HG02884 (cell line): Measurements from ENCODE around the gene MTRR.

ENCODE experiments used
- ATAC-seq: cut with Tn5 transposase; IDR thresholded peaks from one replicate; pipeline ENCODE4 v1.9.1; 2021; ENCODE audit warnings: mild to moderate bottlenecking, moderate library complexity; ENCODE audit not compliant: unreplicated experiment

The MTRR gene

DNA sequence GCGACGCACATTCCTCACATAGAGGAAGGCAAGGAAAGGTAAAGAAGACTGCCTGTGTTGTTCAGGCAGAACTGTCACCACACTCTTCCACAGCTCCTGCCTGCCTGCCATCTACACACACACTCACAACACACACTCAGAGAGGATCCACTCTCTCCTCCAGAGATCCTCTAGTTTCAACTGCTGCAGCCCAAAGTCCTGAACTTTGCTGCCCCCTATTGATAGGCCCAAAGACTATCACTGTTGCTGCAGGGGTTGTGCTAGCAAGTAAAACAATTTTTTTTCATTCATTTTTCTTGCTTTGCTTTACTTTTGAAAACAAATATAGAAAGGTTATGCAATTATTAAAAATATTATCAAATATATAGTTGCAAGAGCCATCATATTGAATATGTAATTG, 12.1 kb upstream of the MTRR start:
- no peak for ATAC-seq

DNA sequence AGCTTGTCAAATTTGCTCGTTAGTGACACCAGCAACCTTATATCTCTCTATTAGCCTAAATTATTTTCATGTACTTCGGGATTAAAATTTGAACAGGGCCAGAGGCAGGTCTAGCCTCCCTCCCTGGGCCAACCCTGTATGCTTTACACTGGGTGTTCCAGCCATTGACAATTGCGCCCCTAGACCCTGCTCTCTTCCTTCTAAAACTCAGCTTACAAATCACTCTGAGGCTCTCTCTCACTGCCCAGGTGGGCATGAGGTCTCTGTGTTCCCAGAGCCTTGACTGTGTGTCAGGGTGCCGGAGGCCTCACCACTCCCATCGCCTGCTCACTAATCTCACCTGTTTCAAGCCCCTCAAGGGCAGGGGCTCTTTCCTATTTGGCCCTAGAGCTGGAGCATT, 11.6 kb upstream of the MTRR start:
- ATAC-seq = no peak

DNA sequence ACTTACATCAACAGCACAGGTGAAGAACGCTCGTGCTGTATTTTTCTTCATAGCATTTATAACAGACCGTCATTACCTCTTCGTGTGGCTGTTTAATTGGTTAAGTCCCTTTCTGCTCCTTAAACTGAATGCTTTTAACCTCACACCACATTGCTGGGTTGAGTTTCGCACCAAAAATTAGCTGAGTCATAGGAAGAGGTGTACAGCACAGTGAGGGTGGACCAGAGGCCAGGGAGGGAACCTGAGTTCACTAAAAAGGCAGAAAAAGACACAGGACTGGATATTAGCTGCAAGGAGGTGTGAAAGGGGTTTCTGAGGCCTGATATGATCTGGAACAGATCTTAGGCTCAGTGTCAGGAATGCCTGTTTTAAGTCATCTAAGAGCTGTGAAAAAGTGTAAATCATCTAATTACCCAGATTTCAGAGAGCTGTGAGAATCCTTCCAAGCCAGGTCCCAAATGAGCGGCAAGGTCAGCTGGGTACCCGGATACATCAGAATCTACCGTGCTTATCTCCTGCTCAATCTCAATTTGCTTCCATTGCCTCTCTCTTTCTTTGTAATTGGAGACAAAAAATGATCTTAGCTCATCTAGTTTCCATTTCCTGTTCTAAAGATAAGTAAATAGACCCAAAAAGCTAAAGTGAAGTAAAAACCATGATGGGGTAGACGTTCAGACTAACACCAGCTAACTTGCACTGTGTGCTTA, 10.9 kb upstream of the MTRR start:
- peak; percentile 61 for ATAC-seq

DNA sequence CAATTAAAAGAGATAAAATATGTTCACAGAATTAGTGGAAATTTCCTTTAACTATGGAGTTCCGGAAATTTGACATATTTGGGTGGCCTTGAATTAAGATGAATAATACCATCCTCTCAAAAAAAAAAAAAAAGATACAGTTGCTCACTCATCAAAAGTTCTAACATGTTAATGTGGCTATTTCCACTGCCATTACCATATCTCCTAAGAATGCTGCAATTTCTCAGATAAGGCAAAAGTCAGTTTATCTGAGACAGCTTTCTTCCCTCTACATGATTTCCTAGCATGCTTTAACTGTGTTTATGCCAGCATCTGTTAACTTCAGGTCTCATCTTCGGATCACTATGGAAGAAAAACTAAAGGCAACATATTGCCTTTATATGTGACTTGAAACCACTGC, 2.8 kb upstream of the MTRR start:
- no peak for ATAC-seq

DNA sequence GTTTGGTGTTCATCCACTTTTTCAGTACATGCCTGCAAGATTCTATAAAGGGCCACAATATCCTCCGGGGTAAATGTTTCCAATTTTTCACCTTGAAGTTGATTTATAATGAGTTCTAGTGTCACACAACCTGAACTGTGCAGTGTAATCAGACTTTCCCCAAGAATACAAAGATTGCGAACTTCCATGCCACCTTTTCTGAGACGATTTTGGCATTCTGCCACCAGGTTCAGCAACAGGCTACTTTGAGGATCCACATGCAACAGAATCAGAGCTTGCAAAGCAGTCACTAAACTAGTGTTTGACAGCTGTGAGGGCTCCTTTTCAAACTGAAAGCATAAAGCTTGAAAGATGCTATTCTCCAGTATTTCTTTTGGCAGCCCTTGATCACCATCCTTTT, 1.7 kb upstream of the MTRR start:
- no peak for ATAC-seq

DNA sequence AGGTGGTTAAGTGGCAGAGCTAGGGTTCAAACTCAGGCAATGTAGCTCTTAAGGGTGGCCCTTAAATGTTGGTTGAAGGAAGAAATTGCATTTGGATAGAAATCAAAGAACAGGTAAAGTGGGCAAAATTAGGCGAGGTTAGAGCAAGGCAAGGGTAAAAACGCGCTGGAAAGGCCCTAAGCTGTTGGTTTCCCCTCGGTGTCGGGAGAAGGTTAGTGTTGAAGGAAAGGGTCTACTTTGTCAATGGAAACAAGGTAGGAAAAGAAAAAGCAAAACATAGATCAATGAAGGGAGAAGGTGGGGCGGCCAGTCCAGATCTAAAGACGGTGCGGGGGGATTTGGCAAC, 548 bp upstream of the MTRR start:
- ATAC-seq = peak; percentile 1

DNA sequence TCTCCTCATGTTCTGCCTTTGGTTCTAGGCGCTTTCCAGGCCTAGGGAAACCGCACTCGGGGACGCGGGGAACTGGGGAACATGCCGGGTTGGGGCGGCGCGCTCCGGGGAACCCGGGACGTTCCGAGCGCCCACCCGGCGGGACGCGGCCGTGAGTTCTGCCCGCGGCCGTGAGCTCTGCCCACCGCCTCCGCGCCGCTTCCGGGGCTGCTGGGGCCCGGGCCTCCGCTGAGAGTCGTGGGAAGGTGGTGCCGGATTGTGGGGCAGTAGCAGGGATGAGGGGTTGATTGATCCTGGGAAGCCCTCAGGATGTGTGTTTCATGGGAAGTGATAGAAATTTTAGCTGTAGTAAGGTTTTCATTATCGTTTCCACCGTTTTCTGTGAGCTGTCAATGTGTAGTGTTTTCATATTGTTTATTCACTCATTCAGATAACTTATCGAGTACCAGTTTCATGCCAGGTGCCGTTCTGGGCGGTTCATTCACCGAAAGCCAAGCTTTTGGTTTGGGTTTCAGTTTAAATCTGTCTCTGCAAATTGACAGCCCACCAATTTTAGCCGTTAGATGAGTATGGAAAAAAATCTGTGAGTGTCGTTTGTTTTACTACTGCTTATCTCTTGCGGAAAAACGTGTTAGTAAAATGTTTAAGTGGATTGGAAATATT, 657 bp downstream of the MTRR start:
- peak; percentile 19 for ATAC-seq

DNA sequence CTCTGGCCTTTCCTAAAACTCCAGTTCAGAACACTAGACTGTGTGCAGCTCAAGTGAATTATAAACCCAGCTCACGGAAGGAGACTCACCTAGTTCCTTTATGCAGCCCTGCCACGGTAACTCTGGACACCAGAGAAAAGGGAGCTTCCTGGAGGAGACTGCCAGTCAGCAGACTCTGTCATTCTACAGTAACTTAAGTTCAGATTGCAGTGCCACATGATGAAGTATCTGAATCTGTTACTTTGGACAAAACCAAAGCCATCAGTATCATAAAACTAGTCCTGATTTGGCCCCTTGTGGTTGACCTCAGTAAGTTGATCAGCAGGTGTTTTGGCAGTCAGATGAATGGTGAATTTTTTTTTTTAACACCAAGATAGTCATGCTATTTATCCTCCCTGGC, 2.7 kb downstream of the MTRR start:
- no peak for ATAC-seq

DNA sequence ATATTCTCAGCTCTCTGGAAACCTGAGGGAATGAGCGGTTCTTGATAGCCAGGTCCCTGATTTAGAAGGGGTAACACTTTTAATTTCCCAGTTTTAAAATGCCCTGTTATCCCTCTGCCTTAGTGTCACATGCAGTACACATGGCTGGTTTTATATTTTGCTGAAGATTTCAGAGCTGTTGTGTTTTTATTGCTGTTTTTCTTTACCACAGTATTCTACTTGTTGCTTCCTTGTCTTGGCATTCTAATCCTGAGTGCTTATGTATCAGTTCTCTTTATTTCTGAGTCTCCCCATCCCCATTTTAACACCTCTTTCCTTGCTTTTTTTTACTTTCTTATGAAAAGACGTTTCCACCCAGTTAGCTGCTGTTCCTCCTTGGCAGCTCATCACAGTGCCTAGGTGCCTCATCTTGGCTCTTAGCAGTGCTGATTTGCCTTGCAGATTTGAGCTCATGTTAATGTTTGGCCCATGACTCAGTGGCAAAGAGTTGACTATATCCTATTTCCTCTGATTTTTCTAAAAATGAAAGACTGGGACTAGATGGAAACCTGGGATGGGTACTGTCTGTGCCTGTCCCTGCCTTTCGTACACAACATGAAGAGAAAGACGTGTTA, 3.7 kb downstream of the MTRR start:
- ATAC-seq = no peak

DNA sequence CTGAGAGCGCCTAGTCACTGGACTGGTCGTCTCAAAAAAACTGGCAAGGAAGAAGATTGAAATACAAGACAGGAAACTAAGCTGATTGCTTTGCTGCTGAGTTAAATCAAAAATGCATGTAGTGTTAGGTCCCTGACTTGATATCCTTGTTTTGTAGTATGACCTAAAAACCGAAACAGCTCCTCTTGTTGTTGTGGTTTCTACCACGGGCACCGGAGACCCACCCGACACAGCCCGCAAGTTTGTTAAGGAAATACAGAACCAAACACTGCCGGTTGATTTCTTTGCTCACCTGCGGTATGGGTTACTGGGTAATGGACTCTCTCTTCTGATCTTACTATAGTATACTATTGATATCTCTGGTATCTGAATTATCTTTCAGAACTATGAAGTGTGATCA, 4.3 kb downstream of the MTRR start:
- ATAC-seq = no peak

DNA sequence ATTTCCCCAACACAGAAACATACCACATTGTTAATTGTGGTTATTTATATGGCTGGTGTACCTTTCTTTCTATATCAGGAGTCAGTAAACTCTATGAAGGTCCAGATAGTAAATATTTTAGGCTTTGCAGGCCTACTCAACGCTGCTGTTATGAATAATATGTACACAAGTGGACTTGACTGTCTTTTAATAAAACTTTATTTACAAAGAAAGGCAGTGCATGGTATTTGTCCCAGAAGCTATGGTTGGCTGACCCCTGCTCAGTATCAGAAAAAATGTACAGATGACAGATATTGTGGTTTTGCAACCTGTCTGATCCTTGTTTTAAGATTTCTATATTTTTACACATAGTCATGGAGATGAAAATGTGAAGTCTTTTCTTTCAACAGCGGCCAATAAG, 5.7 kb downstream of the MTRR start:
- ATAC-seq = no peak

DNA sequence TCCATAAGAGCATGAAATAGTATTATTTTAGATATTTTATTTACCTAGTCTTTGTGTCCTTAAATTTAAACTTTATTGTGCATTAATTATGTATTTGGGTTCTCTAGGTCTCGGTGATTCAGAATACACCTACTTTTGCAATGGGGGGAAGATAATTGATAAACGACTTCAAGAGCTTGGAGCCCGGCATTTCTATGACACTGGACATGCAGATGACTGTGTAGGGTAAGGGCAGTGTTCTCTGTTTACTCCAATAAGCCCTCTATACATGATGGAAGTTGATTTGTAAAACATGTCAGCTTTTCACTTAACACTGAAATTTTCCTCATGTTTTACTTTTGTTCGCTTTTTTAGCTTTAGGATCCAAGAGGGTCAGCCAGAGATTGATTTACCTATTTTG, 6.2 kb downstream of the MTRR start:
- ATAC-seq = no peak

DNA sequence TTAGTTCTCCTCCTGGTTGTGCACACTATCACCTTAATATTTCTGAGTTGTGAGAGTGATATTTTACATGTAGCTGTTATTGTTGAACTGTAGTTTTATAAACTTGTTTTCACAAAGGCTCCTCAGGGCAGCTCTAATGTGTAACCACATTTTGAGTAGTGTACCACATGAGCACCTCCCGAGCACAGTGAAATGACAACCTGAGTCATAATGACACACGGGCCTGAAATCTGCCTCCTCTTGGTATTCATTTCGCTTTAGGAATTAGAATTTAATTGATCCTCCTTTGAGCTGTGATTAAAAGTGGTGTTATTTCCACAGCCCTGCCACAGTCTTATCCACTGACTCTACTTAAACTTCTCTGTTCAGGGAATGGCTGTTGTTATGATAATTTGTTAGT, 7.9 kb downstream of the MTRR start:
- peak; percentile 22 for ATAC-seq

DNA sequence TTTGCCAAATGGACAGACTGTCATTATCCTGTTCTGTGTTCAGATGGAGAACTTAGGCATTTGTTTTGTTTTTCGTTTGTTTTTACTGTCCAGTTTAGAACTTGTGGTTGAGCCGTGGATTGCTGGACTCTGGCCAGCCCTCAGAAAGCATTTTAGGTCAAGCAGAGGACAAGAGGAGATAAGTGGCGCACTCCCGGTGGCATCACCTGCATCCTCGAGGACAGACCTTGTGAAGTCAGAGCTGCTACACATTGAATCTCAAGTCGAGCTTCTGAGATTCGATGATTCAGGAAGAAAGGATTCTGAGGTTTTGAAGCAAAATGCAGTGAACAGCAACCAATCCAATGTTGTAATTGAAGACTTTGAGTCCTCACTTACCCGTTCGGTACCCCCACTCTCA, 8.9 kb downstream of the MTRR start:
- ATAC-seq = no peak

DNA sequence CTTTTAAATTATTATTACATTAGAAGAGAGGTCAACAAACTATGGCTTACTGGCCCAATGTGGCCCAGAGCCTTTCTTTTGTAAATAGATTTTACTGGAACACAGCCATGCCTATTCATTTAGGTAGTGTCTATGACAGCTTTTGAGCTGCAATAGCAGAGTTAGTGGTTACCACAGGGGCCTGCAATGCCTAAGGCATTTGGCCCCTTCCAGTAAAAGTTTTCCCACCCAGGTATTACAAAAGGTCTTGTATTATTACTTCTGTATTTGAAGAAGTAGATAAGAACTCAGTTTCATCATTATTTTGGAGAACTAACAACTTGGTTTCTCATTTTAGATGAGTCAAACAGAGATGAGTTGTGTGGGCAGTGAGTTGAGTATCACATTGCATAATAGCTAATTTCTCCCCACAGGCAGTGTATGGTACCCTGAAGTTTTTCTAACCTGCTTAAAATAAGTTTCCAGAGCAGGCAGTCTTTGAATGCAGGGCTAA, 9.5 kb downstream of the MTRR start:
- peak; percentile 98 for ATAC-seq

DNA sequence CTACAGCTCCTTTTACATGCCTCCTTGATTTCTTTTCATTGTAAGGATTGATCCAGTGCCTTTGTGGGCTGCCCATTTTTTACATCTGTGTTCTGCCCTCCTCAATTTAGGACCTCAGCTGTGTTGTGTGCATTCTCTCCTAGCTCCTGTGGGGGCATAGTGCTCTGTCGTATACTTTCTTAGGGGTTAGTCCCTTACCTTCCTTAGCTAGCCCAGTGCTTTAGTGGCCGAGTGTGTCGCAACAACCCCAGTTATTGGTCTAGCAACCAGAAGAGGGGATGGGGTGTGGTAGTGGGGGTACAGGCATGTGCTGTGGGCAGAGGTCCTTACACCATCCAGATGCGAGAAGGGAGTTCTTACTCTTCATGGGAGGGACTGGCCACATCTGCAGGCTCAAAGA, 12.1 kb downstream of the MTRR start:
- ATAC-seq = no peak

DNA sequence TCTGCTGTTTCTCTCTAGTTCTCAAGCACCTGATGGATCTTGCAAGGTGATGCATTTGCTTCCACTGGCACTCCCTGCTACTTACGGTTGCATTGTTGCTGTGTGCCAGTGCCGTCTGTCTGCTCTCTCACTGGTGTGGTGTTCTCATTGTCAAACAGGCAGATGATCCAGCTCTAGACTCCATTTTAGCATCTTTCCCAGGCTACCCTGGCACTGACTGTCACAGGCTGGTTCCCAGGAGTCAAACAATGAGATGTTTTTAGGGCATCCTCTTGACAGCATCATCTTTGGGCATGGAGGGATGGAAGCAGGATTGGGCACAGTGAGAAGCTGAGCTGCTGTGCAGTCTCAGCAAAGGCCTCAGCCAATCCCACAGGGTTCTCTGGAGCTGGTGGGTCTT, 12.9 kb downstream of the MTRR start:
- no peak for ATAC-seq

DNA sequence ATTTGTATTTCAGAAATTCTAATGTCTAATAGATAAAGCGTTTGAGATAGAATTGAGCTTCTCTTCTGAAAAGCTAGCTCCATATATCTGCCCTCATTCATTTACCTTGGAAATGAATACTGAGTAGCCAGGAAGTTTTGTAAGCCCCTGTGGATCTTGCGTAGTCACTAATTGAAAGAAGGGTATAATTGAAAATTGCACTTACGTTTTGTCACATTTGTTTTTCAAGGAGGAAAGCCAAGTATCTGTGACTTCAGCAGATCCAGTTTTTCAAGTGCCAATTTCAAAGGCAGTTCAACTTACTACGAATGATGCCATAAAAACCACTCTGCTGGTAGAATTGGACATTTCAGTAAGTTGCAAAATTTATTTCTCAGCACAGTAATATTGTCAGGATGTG, 14.0 kb downstream of the MTRR start:
- no peak for ATAC-seq

DNA sequence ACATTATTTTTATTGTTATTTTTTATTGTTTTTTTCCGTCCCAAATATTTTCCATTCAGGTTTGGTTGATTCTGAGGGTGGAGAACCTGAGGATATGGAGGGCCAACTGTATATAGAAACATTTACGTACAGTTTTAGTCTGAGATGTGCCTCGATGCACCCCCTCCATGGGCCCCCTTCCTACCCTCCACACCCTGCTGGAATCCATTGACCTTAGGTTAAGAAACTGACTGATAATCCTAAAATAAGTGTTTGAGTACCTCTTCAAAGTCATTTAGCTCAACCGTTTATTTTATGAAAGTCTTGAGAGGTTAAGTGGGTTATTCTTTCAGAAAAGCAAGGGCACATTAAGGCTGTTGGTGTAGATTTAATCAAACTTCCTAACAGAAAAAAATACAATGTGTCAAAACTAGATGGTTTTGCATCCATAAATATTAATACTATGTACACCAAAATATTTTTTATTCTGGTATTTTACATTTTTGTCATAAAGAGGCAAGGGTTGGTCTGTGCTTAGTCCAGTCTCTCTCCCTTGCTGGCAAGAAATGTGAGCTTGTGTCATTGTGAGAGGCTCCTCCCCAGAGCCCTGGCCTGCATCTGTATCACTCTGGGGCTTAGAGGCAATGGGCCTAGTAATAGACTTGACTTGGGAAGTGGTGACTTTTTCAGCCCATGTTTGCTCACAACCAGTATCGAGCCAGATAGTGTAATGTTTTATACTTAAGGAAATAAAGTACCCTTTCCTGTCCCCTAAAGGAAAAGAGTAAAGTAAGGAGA, 15.7 kb downstream of the MTRR start:
- ATAC-seq = no peak

DNA sequence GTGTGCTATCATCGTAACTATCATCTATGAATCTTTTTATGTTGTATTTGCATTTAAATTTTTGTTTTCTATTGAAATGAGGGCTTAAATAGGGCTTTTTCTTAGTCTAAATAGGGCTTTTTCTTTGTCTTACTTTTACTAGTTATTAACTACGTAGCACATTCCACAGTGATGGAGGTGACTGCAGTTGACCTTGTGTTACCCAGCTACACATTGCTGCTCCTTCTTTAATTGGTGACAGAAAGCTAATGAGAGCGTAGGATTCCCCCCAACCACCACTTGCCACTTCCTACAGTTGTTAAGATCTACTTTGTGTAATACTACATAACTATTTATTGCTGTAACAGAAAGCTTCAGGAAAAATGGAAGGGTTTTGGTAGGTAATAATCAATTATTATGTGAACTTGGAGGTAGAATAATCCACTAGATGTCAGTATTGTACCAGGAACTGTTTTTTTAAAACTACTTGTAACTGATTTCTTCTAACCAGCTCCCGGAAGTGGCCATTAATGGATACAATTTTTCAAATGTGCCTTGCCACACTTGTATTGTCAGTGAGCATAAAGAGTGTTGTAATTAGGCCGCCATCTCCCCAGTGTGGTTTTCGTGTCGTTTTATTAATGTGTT, 18.0 kb downstream of the MTRR start:
- no peak for ATAC-seq

DNA sequence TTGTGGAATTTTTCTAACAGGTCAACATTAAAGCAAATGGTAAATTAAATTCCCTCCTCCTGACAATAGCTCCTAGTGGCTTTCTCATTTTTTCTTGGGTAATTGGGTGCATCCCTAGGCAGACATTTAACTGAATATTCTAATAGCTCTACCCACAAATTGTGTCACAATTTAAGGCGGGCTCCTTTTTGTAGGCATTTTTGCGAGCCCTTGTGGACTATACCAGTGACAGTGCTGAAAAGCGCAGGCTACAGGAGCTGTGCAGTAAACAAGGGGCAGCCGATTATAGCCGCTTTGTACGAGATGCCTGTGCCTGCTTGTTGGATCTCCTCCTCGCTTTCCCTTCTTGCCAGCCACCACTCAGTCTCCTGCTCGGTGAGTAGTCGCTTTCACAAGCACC, 20.0 kb downstream of the MTRR start:
- no peak for ATAC-seq
